NCI-H226 (cell line): ENCODE measurements around the gene L1TD1.
A peak's percentile ranks its signal among the peaks of the same experiment; 100 is the strongest.
"Not testable (repeated sequence)": the region's sequence is repeated elsewhere in the genome, so short reads cannot be mapped to it uniquely, and the experiment has no call there.

Experiments
- DNase-seq: peaks from one replicate; pipeline ENCODE4 v3.0.0-alpha.2; 2015

Gene L1TD1

DNA sequence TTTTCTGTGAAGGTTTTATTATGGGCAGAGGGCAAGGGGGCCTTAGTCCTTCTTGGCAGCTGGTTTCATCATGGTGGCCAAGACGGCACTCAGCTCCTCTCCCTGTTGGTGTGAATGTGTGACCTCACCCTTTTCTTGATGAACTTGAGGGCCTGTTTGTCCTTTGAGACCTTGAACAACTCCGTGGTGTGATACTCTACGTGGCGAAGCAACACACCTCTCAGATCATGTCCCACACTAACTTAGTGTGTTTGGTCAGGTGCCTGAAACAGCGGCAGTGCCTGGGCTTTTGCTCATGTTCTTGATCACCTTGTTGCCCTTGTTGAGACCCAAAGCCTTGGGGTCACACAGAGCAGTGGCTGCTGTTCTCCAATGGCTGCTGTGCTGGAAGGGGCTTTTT lies 13.4 kb downstream of the L1TD1 start:
- no peak for DNase-seq

DNA sequence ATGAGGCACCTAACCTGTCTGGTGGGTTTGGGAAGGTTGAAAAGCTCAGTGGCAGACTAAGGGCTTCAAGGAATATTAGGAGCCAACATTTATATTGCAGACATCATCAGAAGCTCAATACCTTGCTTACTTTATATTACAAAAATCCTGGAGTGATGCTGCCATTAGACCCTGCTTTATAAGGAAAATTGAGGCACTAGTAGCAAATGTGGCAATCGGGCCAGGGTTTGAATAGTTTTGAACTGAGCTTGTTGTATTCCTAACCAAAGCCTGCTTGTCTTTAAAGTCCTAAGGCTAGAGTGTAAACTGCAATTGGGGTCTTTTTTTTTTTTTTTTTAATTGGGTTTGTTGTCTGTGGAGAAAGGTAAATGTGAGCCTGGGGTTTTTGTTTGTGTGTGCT lies 14.3 kb downstream of the L1TD1 start:
- DNase-seq = no peak

DNA sequence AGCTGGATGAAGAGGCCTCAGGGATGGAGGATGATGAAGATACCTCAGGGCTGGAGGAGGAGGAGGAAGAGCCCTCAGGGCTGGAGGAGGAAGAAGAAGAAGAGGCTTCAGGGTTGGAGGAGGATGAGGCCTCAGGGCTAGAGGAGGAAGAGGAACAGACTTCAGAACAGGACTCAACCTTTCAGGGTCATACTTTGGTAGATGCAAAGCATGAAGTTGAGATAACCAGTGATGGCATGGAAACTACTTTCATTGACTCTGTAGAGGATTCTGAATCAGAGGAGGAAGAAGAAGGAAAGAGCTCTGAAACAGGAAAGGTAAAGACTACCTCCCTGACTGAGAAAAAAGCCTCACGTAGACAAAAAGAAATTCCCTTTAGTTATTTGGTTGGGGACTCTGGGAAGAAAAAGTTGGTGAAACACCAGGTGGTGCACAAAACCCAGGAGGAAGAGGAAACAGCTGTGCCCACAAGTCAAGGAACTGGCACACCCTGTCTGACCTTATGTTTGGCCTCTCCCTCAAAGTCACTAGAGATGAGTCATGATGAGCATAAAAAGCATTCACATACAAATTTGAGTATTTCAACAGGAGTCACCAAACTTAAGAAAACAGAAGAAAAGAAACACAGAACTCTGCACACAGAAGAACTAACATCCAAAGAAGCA lies 15.4 kb downstream of the L1TD1 start:
- DNase-seq = no peak

DNA sequence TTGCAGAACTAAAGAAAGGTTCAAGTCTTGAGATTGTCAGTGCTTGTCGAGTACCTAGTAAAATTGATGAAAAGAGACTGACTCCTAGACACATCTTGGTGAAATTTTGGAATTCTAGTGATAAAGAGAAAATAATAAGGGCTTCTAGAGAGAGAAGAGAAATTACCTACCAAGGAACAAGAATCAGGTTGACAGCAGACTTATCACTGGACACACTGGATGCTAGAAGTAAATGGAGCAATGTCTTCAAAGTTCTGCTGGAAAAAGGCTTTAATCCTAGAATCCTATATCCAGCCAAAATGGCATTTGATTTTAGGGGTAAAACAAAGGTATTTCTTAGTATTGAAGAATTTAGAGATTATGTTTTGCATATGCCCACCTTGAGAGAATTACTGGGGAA lies 16.3 kb downstream of the L1TD1 start:
- DNase-seq = peak; percentile 42

DNA sequence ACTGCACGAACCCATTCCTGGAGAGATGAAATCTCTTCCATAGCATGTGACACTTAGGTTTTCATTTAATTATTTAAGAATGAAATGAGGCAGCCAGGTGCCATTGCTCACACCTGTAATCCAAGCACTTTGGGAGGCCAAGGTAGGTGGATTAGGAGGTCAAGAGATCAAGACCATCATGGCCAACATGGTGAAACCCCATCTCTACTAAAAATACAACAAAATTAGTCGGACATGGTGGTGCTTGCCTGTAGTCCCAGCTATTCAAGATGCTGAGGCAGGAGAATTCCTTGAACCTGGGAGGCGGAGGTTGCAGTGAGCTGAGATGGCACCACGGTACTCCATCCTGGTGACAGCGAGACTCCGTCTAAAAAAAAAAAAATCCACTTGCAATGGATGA lies 17.8 kb downstream of the L1TD1 start:
- no peak for DNase-seq

DNA sequence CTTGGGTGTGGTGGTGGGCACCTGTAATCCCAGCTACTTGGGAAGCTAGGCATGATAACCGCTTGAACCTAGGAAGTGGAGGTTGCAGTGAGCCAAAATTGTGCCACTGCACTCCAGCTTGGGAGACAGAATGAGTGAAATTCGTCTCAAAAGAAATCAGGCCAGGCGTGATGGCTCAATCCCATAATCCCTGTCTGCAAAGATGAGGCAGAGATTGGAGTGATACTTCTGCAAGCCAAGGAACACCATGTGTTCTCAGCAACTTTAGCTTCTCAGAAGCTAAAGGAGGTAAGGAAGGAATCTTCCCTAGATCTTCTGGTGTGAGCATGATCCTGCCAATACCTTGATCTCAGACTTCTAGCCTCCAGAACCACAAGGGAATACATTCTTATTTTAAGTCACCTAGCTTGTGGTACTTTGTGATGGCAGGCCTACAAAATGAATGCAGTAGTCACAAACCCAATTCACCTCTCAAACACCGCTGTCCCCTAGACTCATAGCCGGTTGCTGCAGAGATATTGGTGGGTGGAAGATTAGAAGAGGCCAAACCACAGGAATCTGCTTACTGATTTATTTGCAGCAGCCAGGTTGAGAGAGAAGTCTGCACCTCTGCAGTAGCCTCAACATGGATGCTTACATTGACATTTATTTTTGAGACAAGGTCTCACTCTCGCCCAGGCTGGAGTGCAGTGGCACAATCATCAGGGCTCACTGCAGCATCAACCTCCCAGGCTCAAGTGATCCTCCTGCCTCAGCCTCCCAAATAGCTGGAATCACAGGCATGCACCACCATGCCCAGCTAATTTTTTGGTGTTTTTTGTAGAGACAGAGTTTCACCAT lies 18.6 kb downstream of the L1TD1 start:
- no peak for DNase-seq

DNA sequence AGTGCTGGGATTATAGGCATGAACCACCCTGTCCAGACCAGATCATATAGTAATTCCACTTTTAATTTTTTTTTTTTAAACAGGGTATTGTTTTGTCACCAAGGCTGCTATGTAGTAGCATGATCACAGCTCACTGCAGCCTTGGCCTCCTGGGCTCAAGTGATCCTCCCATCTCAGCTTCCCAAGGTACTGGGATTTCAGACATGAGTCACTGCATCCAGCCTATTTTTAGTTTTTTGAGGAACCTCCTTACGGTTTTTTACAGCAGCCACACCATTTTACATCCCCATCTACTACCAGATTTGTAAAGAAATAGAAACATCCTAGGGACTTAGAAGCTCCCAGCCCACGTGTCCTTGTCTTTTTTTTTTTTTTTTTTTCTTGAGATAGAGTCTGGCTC lies 24.0 kb downstream of the L1TD1 start:
- DNase-seq = no peak

DNA sequence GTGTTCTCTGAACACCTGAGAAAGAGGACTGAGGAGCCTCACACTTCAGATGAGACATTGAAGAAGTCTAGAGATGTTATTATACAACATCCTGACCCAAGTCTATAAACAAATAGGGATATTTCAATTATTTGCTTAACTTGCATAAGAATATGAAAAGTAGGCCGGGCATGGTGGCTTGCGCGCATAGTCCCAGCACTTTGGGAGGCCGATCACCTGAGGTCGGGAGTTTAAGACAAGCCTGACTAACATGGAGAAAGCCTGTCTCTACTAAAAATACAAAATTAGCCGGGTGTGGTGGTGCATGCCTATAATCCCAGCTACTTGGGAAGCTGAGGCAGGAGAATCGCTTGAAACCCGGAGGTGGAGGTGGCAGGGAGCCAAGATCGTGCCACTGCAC lies 25.8 kb downstream of the L1TD1 start:
- not testable (repeated sequence) for DNase-seq

DNA sequence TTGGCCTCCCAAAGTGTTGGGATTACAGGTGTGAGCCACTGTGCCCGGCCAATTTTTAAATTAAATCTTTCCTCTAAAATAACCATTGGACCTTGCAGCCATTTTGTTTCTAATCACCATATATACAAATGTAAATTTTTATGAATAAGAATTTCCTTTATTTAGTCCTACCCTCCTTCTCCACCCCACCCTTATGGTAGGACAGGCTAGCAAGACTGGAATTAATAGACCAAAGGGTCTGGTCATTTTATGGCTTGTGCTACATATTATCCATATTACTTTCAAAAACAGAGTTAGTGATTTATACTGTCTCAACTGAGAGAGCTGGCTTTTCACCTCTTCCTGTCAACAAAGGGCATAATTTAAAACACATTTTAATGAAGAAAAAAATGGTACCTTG lies 26.5 kb downstream of the L1TD1 start:
- DNase-seq = no peak

DNA sequence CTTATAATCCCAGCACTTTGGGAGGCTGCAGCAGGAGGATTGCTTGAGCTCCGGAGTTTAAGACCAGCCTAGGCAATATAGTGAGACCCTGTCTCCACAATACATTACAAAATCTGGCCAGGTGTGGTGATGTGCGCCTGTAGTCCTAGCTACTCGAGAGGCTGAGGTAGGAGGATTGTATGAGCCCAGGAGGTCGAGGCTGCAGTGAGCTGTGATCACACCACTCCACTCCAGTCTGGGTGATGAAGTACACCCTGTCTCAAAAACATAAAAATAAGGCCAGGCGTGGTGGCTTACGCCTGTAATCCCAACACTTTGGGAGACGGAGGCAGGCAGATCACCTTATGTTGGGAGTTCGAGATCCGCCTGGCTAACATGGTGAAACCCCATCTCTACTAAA lies 27.7 kb downstream of the L1TD1 start:
- no peak for DNase-seq

DNA sequence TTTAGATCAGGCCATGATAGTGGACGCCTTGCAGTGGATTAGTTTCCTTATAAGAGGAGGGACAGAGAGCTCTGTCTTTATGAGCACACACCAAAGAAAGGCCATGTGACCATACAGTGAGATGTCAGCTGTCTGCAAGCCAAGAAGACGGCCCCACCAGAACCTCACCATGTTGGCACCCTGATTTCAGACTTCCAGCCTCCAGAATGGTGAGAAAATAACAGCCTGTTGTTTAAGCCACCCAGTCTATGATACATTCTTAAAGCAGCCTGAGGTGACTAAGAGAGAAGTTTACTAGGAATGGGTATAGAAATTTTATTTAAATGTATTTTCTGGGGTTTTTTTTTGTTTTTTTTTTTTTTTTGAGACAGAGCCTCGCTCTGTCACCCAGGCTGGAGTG lies 29.5 kb downstream of the L1TD1 start:
- DNase-seq = no peak

DNA sequence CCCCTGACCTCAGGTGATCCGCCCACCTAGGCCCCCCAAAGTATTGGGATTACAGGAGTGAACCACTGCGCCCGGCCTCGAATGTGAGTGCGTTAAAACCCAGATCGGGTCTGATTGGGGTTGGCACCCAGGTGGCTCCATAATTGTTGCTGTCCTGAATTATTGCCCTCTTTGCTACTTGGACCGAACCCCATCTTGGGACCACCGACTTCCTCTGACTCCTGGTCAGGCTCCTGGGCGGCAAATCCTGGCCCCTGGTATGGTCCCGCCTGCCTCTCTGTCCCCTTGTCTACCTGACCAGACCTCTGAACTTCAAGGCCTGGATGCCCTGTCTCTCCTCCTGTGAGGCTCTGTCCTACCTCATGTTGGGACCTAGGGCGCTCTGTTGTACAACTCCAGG lies 32.8 kb downstream of the L1TD1 start:
- no peak for DNase-seq

DNA sequence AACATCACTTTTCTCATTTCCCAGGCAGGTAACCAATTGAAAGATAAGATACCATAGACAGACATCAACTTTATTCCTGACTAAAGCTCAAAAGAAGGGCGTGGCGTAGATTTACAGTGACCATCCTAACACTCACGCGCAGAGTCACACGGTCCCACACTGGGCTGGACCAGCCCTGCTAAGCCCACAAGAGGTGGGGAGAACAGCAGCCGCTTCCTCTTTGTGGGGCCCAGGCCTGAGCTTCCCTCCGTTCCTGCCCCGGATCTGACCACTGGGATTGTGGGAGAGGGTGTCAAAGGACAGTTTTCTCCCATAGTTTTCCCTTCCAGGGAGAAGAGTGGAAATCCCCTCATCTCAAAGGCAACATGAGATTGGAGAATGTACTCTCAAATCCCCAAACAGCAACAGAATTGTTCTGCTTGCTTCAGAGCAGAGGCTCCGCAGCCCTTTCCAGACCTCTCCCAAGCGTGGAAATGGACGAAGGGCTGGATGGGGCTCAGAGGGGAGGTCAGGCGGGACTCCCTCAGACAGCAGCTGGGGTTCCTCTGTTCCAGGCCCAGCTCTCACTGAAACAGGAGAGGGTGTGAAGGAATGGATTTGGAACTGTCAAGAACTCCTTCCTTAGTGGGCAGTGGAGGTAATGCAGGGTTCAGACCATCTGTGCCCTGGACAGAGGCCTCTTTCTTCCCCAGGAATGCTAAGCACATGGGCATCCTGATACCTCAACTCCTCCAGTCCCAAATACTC lies 33.7 kb downstream of the L1TD1 start:
- no peak for DNase-seq

DNA sequence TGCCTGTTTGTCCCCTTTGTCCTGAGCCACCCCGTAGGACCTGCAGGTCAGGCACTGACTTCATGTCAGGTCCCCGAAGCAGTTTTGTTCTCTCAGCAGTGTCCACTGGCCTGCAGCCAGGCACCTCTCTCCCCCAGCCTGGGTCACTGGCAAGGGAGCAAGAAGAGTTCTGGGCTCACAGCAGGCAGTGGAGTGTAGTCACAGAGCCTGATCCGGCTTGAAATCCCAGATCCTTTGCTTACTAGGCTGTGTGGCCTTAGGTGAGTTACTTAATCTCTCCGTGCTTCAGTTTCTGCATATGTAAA lies 34.2 kb downstream of the L1TD1 start:
- DNase-seq = no peak

DNA sequence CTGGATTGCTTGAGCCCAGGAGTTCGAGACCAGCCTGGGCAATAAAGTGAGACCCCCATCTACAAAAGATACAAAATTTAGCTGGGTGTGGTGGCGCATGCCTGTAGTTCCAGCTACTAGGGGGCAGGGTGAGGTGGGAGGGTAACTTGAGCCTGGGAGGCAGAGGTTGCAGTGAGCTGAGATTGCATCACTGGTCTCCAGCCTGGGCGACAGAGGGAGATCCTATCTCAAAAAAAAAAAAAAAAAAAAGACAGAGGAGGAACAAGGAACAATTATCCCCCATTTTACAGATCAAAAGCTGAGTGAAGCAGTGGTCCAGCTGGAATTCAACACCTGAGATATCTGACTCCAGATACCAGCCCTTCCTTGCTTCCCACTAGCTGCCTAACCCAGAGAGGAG lies 34.8 kb downstream of the L1TD1 start:
- no peak for DNase-seq

DNA sequence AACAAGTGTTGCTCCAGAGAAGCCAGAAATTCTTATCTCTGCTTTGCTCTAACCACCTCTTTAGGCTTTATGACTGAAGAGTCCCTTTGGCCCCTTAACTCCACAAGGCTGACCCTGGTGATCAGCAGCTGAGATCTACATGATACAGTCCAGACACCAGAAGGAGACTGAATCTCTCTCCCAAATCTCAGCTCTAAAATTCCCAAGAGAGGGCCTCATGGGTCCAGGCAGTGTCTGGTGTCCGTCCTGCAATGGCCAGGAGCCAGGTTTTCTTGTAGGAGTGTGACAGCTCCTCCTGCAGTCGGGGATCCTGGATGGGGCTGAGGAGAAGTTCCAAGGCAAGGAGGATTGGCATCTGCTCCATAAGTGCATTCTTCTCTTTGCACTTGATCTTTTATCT lies 35.3 kb downstream of the L1TD1 start:
- no peak for DNase-seq

DNA sequence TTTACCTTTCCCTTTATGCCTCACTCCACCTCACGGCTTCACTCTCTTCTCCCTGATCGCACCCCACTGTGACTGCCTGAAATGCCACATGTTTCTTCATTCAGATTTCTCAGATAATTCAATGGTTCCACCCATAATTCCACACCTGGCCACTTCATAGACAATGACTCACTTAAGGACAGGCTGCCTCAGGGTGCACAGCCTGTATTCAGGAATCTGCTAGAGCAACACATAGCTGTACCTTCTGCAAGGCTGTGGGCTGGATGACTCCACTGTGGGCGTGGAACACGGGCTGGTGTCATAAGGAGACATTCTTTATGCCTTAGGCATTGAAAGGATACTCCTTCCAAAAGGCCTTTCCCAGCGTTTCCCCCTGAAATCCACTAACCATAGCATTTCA lies 36.1 kb downstream of the L1TD1 start:
- DNase-seq = peak; percentile 95

DNA sequence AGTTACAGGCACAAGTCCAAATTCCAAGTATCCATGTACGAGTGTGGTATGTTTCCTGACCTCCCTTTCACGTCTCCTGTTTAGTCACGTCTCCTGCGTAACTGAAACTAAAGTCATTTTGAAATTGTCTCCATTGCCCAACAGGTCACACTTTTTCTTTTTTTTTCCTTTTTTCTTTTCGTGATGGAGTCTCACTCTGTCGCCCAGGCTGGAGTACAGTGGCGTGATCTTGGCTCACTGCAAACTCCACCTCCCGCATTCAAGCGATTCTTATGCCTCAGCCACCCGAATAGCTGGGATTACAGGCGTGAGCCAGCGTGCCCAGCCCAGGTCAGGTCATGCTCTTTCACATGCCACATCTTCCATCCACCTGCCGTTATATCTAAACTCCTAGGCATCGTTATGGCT lies 38.2 kb downstream of the L1TD1 start:
- no peak for DNase-seq

DNA sequence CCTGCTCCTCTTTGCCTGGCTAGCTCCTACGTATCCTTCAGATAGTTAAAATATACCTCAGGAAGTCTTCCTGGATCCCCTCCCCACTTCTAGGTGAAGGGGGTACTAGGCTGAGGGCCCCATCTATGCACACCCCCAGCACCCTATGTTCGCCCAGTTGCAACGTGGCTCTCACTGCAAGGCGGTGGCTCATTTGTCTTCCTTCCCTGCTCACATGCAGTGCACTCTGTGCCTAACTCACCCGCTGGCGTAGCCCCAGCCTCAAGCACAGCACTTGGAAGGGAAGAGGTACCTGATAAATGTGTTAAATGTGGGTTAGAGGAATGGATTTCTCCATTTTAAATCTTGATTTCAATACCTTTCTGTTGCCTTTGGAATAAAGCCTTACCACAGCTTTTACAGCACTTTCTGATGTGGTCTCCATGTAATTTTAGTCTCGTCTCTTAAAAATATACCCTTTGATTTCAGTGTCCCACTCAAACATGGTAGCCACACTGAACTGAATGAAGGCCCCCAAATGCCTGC lies 39.3 kb downstream of the L1TD1 start:
- DNase-seq = no peak

DNA sequence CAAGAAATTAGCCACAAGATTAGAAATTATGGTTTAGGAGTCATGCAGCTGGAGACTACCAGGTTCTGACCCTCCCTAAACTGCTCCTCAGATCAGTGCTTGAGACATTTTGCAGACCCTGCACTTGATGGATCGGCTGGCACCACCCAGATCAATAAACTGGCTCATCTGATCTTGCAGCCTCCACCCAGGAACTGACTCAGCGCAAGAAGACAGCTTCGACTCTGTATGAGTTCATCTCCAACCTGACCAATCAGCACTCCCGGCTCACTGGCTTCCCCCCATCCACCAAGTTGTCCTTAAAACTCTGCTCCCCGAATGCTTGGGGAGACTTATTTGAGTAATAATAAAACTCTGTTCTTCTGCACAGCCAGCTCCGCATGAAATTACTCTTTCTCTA lies 40.0 kb downstream of the L1TD1 start:
- DNase-seq = no peak

DNA sequence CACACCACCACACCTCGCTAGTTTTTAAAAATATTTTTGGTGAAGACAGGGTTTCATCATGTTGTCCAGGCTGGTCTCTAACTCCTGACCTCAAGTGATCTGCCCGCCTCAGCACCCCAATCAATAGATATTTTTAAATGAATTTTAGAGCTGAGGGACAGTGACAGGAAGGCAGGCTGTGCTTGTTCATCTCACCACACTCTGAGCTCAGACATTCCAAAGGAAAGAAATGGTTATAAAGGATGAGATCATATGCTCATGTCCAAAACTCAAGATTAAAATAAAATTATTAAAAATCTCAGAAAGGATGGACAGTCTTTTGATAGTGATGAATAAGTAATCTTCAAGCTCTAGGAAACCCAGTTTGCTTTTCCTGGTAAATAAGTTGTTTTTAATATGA lies 40.9 kb downstream of the L1TD1 start:
- no peak for DNase-seq

DNA sequence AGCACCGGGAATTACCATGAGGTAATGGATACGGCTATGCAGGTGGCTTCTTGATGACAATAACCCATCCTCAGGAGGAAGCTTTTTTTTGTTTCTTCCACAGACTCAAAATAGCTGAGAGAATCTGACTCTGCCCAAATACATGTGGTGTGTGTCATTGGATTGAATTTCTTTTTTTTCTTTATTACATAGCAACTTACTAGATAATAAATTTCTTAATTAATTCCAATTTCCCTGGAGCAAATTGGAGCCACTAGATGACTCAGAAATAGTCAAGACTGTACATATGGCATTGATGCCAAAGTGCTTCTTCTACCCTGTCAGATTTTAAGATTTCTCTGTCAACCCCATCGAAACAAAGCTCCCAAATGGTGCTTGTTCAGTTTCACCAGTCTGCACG lies 42.7 kb downstream of the L1TD1 start:
- no peak for DNase-seq

DNA sequence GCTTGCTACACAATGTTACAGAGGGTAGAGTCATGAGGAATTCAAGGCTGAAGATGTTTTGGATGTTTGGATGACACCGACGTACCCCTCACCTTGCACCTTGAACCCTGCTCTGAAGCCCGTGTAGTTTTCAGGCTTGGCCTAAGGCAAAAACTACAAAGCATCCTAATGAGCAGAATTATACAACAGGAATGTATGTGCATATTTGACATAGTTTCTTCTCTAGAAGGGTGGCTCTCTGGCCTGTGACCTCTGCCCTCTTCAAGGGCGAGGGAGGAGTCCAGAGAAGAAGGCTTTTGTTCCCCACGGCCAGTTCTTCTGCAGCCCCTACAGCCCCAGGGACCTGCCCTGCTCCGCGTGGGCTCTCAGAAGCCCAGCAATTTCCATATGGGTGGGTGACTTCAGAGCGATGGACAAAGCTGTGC lies 43.3 kb downstream of the L1TD1 start:
- peak; percentile 25 for DNase-seq

DNA sequence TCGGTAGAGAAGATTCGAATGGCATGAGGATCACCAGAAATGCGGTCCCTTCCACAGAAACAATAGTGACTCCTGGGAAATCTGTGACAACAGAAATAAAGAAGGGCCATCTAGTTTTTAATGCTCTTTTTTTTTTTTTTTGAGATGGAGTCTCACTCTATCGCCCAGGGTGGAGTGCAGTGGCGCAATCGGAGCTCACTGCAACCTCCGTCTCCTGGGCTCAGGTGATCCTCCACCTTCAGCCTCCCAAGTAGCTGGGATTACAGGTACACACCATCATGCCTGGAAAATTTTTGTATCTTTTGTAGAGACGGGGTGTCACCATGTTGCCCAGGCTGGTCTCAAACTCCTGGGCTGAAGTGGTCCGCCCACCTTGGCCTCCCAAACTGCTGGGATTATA lies 43.9 kb downstream of the L1TD1 start:
- DNase-seq = no peak
